ENCODE measurements around the gene RBCK1.

The RBCK1 gene

GRCh38 chr20:396619-397431 is 11.3 kb upstream of the RBCK1 start:
- H3K27ac ChIP-seq (ENCODE audit: low read depth, low read length): no peak overlapping the region
- no peaks in the 10 kb centered on the region for H3K36me3 ChIP-seq (ENCODE audit: control insufficient read depth, insufficient read depth, low read length)
- H3K4me3 ChIP-seq (ENCODE audit: low read length): no peak overlapping the region
- no peak overlapping the region for H3K9ac ChIP-seq (ENCODE audit: low read length)
- no peaks in the 10 kb centered on the region for H3K27me3 ChIP-seq (ENCODE audit: control insufficient read depth, insufficient read depth, low read length)
- no peaks in the 10 kb centered on the region for H3K4me1 ChIP-seq (ENCODE audit: control insufficient read depth, insufficient read depth, low read length)

GRCh38 chr20:397432-398237 is 10.5 kb upstream of the RBCK1 start:
- Histone ChIP-seq H3K9ac (ENCODE audit: low read length) (no peak overlapping the region), H3K4me3 (ENCODE audit: low read length) (no peak overlapping the region), H3K4me1 (ENCODE audit: control insufficient read depth, insufficient read depth, low read length) (no peaks in the 10 kb centered on the region), H3K27ac (ENCODE audit: low read depth, low read length) (no peak overlapping the region), H3K27me3 (ENCODE audit: control insufficient read depth, insufficient read depth, low read length) (no peaks in the 10 kb centered on the region), H3K36me3 (ENCODE audit: control insufficient read depth, insufficient read depth, low read length) (no peaks in the 10 kb centered on the region)

- Histone ChIP-seq H3K9ac (ENCODE audit: low read length) (no peak overlapping the region), H3K27ac (ENCODE audit: low read depth, low read length) (no peak overlapping the region), H3K36me3 (ENCODE audit: control insufficient read depth, insufficient read depth, low read length) (no peaks in the 10 kb centered on the region), H3K4me3 (ENCODE audit: low read length) (no peak overlapping the region), H3K4me1 (ENCODE audit: control insufficient read depth, insufficient read depth, low read length) (no peaks in the 10 kb centered on the region), H3K27me3 (ENCODE audit: control insufficient read depth, insufficient read depth, low read length) (no peaks in the 10 kb centered on the region)
Observed at GRCh38 chr20:399182-399707, 8.9 kb upstream of the RBCK1 start.

- H3K4me1 ChIP-seq (ENCODE audit: control insufficient read depth, insufficient read depth, low read length): no peaks in the 10 kb centered on the region
- H3K4me3 ChIP-seq (ENCODE audit: low read length): no peak overlapping the region
- no peak overlapping the region for H3K9ac ChIP-seq (ENCODE audit: low read length)
- H3K27ac ChIP-seq (ENCODE audit: low read depth, low read length): no peak overlapping the region
- no peaks in the 10 kb centered on the region for H3K36me3 ChIP-seq (ENCODE audit: control insufficient read depth, insufficient read depth, low read length)
- no peaks in the 10 kb centered on the region for H3K27me3 ChIP-seq (ENCODE audit: control insufficient read depth, insufficient read depth, low read length)
Observed at GRCh38 chr20:400128-400453, 8.0 kb upstream of the RBCK1 start.

GRCh38 chr20:400454-401275 is 7.4 kb upstream of the RBCK1 start:
- Histone ChIP-seq H3K36me3 (ENCODE audit: control insufficient read depth, insufficient read depth, low read length) (no peaks in the 10 kb centered on the region), H3K27me3 (ENCODE audit: control insufficient read depth, insufficient read depth, low read length) (no peaks in the 10 kb centered on the region), H3K4me3 (ENCODE audit: low read length) (no peak overlapping the region), H3K27ac (ENCODE audit: low read depth, low read length) (no peak overlapping the region), H3K9ac (ENCODE audit: low read length) (no peak overlapping the region), H3K4me1 (ENCODE audit: control insufficient read depth, insufficient read depth, low read length) (no peaks in the 10 kb centered on the region)

GRCh38 chr20:401682-402495 is 6.2 kb upstream of the RBCK1 start:
- H3K4me1 ChIP-seq (ENCODE audit: control insufficient read depth, insufficient read depth, low read length): peaks cover 1% of the 10 kb centered on the region
- H3K36me3 ChIP-seq (ENCODE audit: control insufficient read depth, insufficient read depth, low read length): no peaks in the 10 kb centered on the region
- no peaks in the 10 kb centered on the region for H3K27me3 ChIP-seq (ENCODE audit: control insufficient read depth, insufficient read depth, low read length)
- no peak overlapping the region for H3K4me3 ChIP-seq (ENCODE audit: low read length)
- H3K27ac ChIP-seq (ENCODE audit: low read depth, low read length): no peak overlapping the region
- H3K9ac ChIP-seq (ENCODE audit: low read length): no peak overlapping the region

GRCh38 chr20:402496-402885 is 5.6 kb upstream of the RBCK1 start:
- no peaks in the 10 kb centered on the region for H3K27me3 ChIP-seq (ENCODE audit: control insufficient read depth, insufficient read depth, low read length)
- H3K27ac ChIP-seq (ENCODE audit: low read depth, low read length): no peak overlapping the region
- H3K4me3 ChIP-seq (ENCODE audit: low read length): no peak overlapping the region
- no peaks in the 10 kb centered on the region for H3K36me3 ChIP-seq (ENCODE audit: control insufficient read depth, insufficient read depth, low read length)
- no peak overlapping the region for H3K9ac ChIP-seq (ENCODE audit: low read length)
- H3K4me1 ChIP-seq (ENCODE audit: control insufficient read depth, insufficient read depth, low read length): peaks cover 6% of the 10 kb centered on the region

- Histone ChIP-seq H3K9ac (ENCODE audit: low read length) (no peak overlapping the region), H3K4me3 (ENCODE audit: low read length) (no peak overlapping the region), H3K27me3 (ENCODE audit: control insufficient read depth, insufficient read depth, low read length) (no peaks in the 10 kb centered on the region), H3K36me3 (ENCODE audit: control insufficient read depth, insufficient read depth, low read length) (no peaks in the 10 kb centered on the region), H3K27ac (ENCODE audit: low read depth, low read length) (no peak overlapping the region), H3K4me1 (ENCODE audit: control insufficient read depth, insufficient read depth, low read length) (peaks cover 6% of the 10 kb centered on the region)
Observed at GRCh38 chr20:402898-403581, 5.1 kb upstream of the RBCK1 start.

- Histone ChIP-seq H3K27me3 (ENCODE audit: control insufficient read depth, insufficient read depth, low read length) (no peaks in the 10 kb centered on the region), H3K27ac (ENCODE audit: low read depth, low read length) (no peak overlapping the region), H3K4me3 (ENCODE audit: low read length) (no peak overlapping the region), H3K36me3 (ENCODE audit: control insufficient read depth, insufficient read depth, low read length) (no peaks in the 10 kb centered on the region), H3K9ac (ENCODE audit: low read length) (no peak overlapping the region), H3K4me1 (ENCODE audit: control insufficient read depth, insufficient read depth, low read length) (peaks cover 6% of the 10 kb centered on the region)
Observed at GRCh38 chr20:403582-403957, 4.5 kb upstream of the RBCK1 start.

GRCh38 chr20:404088-404487 is 4.0 kb upstream of the RBCK1 start:
- Histone ChIP-seq H3K36me3 (ENCODE audit: control insufficient read depth, insufficient read depth, low read length) (no peaks in the 10 kb centered on the region), H3K27me3 (ENCODE audit: control insufficient read depth, insufficient read depth, low read length) (no peaks in the 10 kb centered on the region), H3K4me3 (ENCODE audit: low read length) (no peak overlapping the region), H3K27ac (ENCODE audit: low read depth, low read length) (no peak overlapping the region), H3K9ac (ENCODE audit: low read length) (no peak overlapping the region), H3K4me1 (ENCODE audit: control insufficient read depth, insufficient read depth, low read length) (peaks cover 8% of the 10 kb centered on the region)

All from rectal smooth muscle tissue (tissue), 1 donor.